HepG2 (cell line): Measurements from ENCODE around the gene MYH9. TPM values are rescaled to one million over a fixed set of nuclear protein-coding genes. Genes with fewer than 3 reads are reported as not detected.

Experiments used
- BRD4 ChIP-seq: sonication (generic); formaldehyde crosslinking; IDR thresholded peaks from 2 replicates; pipeline ENCODE4 v1.4.0; 2020; ENCODE audit warnings: missing genetic modification reagents
- ESRRA ChIP-seq: sonication (generic); formaldehyde crosslinking; IDR thresholded peaks from 2 replicates; pipeline ENCODE4 v1.5.1; 2020; ENCODE audit warnings: mild to moderate bottlenecking, low read depth, missing genetic modification reagents
- FOXO1 ChIP-seq: sonication (generic); formaldehyde crosslinking; IDR thresholded peaks from 2 replicates; pipeline ENCODE4 v1.4.0; 2020; ENCODE audit warnings: missing genetic modification reagents
- NCOA1 ChIP-seq: sonication (generic); formaldehyde crosslinking; IDR thresholded peaks from 2 replicates; pipeline ENCODE4 v1.9.0; 2021; ENCODE audit warnings: missing genetic modification reagents
- NR2F2 ChIP-seq: IDR thresholded peaks from 2 replicates; pipeline ENCODE4 v1.6.1; 2012; ENCODE audit warnings: low read depth, inconsistent platforms, borderline replicate concordance
- POLR2A ChIP-seq, 2 experiments: IDR thresholded peaks; 2 replicates each; pipeline ENCODE4 v1.6.1; 2011; ENCODE audit warnings: low read depth in 2 of 2, low read length in 2 of 2, mild to moderate bottlenecking in 1 of 2, moderate library complexity in 1 of 2; ENCODE audit not compliant: insufficient read depth in 1 of 2
- RFXAP ChIP-seq: sonication (generic); formaldehyde crosslinking; IDR thresholded peaks from 2 replicates; pipeline ENCODE4 v1.4.0; 2020; ENCODE audit warnings: missing genetic modification reagents, borderline replicate concordance
- RXRA ChIP-seq: sonication (generic); formaldehyde crosslinking; IDR thresholded peaks from 2 replicates; pipeline ENCODE4 v1.5.1; 2020; ENCODE audit warnings: missing genetic modification reagents
- ZFP41 ChIP-seq: sonication (generic); formaldehyde crosslinking; IDR thresholded peaks from 2 replicates; pipeline ENCODE4 v1.4.0; 2020; ENCODE audit warnings: mild to moderate bottlenecking, missing genetic modification reagents, borderline replicate concordance
- polyA plus RNA-seq, 8 experiments: library from polyadenylated mRNA; depleted of rRNA in 3 of 8; stranded (reverse) in 7 of 8; unstranded in 1 of 8; fragments of >200 nt; fragmentation: Illumina TruSeq in 4 of 8; extraction: Trizol in 4 of 8; gene quantifications; 2 replicates each; pipeline versions ENCODE4 v1.2.1 to v1.2.3, GENCODE V29; 2011 to 2016; ENCODE audit warnings: low read depth in 4 of 8, missing spikeins in 1 of 8, mixed read lengths in 1 of 8; ENCODE audit not compliant: insufficient read depth in 1 of 8
- total RNA-seq, 5 experiments: library from RNA; depleted of rRNA; stranded (reverse); fragments of >200 nt; fragmentation: Illumina TruSeq; extraction: Trizol; gene quantifications; 2 replicates each; pipeline ENCODE4 v1.2.3, GENCODE V29; 2016; ENCODE audit warnings: low read depth in 1 of 5
- TF ChIP-seq, protein P1 (sequence below), 2 experiments: sonication (generic) in 1 of 2; formaldehyde crosslinking in 1 of 2; IDR thresholded peaks; 2 replicates each; pipeline versions ENCODE4 v1.4.0 to v1.6.1; 2016 to 2020; ENCODE audit warnings: borderline replicate concordance in 1 of 2, low read depth in 1 of 2, mild to moderate bottlenecking in 1 of 2, missing genetic modification reagents in 1 of 2
- TF ChIP-seq, protein P2 (sequence below): IDR thresholded peaks from 2 replicates; pipeline ENCODE4 v1.6.1; 2016; ENCODE audit warnings: missing compliant biosample characterization, missing genetic modification reagents, borderline replicate concordance
- TF ChIP-seq, protein P3 (sequence below): sonication (generic); formaldehyde crosslinking; IDR thresholded peaks from 2 replicates; pipeline ENCODE4 v1.4.0; 2020; ENCODE audit warnings: missing genetic modification reagents, mild to moderate bottlenecking, borderline replicate concordance
- TF ChIP-seq, protein P4 (sequence below): sonication (generic); formaldehyde crosslinking; IDR thresholded peaks from 2 replicates; pipeline ENCODE4 v1.8.1; 2022; ENCODE audit warnings: low read depth, mild to moderate bottlenecking, missing genetic modification reagents
- TF ChIP-seq, protein P5 (sequence below): sonication (generic); formaldehyde crosslinking; IDR thresholded peaks from 2 replicates; pipeline ENCODE4 v1.4.0; 2020; ENCODE audit warnings: mild to moderate bottlenecking, missing genetic modification reagents

Gene MYH9
- total and polyA plus RNA-seq, 2 of the 13 experiments (the other 11 are each of a cell fraction or from before 2014, with no cell fraction given), result 50.7 to 98.5 TPM

DNA sequence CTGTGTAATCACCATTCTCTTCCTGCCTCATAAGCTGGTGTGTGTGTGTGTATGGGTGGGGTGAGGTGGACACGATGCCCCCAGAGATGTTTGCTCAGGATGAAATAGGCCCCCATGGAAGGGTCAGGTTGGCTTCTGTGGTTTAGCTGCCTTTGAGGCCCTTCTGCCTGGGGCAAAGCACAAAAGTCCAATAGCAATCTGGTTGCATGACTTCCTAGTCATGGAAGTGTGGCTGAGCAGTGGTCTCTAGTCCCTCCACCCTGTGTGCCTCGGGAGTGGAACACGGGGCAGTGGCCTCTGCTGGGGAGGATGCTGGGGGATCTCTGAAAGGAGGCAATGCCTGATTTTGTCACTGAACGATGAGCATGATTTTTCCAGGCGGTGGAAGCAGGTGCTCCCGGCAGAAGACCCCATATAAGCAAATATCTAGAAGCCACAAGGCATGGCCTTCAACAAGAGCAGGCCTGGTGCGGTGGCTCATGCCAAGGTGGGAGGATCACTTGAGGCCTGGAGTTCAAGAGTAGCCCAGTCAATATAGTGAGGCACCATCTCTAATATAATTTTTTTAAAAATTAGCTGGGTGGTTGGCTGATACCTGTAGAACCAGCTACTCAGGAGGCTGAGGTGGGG is 135.7 kb downstream of the MYH9 start (continued):
- TF ChIP-seq, protein P1, sequence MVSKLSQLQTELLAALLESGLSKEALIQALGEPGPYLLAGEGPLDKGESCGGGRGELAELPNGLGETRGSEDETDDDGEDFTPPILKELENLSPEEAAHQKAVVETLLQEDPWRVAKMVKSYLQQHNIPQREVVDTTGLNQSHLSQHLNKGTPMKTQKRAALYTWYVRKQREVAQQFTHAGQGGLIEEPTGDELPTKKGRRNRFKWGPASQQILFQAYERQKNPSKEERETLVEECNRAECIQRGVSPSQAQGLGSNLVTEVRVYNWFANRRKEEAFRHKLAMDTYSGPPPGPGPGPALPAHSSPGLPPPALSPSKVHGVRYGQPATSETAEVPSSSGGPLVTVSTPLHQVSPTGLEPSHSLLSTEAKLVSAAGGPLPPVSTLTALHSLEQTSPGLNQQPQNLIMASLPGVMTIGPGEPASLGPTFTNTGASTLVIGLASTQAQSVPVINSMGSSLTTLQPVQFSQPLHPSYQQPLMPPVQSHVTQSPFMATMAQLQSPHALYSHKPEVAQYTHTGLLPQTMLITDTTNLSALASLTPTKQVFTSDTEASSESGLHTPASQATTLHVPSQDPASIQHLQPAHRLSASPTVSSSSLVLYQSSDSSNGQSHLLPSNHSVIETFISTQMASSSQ (IDR thresholded peaks at IDR 0.05; ENCODE audit: low read depth), result peak; percentile 72
- TF ChIP-seq, protein P1 (CRISPR knock-in tag; IDR thresholded peaks at IDR 0.05; ENCODE audit: borderline replicate concordance), result peak; percentile 76; the same call in 1 of the 2 replicates
- TF ChIP-seq, protein P2, sequence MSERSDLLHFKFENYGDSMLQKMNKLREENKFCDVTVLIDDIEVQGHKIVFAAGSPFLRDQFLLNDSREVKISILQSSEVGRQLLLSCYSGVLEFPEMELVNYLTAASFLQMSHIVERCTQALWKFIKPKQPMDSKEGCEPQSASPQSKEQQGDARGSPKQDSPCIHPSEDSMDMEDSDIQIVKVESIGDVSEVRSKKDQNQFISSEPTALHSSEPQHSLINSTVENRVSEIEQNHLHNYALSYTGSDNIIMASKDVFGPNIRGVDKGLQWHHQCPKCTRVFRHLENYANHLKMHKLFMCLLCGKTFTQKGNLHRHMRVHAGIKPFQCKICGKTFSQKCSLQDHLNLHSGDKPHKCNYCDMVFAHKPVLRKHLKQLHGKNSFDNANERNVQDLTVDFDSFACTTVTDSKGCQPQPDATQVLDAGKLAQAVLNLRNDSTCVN (CRISPR knock-in tag), result 0 out of 2 replicates have a peak, but pooled peaks have one; percentile 28
- peak; percentile 62; the same call in 1 of the 2 replicates for TF ChIP-seq ESRRA (CRISPR knock-in tag)
- TF ChIP-seq, protein P3, sequence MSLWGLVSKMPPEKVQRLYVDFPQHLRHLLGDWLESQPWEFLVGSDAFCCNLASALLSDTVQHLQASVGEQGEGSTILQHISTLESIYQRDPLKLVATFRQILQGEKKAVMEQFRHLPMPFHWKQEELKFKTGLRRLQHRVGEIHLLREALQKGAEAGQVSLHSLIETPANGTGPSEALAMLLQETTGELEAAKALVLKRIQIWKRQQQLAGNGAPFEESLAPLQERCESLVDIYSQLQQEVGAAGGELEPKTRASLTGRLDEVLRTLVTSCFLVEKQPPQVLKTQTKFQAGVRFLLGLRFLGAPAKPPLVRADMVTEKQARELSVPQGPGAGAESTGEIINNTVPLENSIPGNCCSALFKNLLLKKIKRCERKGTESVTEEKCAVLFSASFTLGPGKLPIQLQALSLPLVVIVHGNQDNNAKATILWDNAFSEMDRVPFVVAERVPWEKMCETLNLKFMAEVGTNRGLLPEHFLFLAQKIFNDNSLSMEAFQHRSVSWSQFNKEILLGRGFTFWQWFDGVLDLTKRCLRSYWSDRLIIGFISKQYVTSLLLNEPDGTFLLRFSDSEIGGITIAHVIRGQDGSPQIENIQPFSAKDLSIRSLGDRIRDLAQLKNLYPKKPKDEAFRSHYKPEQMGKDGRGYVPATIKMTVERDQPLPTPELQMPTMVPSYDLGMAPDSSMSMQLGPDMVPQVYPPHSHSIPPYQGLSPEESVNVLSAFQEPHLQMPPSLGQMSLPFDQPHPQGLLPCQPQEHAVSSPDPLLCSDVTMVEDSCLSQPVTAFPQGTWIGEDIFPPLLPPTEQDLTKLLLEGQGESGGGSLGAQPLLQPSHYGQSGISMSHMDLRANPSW (CRISPR knock-in tag), result peak; percentile 65; the same call in 1 of the 2 replicates
- TF ChIP-seq RFXAP (CRISPR knock-in tag), result peak; percentile 79; the same call in 1 of the 2 replicates
- peak; percentile 56 for TF ChIP-seq NR2F2
- TF ChIP-seq, protein P4, sequence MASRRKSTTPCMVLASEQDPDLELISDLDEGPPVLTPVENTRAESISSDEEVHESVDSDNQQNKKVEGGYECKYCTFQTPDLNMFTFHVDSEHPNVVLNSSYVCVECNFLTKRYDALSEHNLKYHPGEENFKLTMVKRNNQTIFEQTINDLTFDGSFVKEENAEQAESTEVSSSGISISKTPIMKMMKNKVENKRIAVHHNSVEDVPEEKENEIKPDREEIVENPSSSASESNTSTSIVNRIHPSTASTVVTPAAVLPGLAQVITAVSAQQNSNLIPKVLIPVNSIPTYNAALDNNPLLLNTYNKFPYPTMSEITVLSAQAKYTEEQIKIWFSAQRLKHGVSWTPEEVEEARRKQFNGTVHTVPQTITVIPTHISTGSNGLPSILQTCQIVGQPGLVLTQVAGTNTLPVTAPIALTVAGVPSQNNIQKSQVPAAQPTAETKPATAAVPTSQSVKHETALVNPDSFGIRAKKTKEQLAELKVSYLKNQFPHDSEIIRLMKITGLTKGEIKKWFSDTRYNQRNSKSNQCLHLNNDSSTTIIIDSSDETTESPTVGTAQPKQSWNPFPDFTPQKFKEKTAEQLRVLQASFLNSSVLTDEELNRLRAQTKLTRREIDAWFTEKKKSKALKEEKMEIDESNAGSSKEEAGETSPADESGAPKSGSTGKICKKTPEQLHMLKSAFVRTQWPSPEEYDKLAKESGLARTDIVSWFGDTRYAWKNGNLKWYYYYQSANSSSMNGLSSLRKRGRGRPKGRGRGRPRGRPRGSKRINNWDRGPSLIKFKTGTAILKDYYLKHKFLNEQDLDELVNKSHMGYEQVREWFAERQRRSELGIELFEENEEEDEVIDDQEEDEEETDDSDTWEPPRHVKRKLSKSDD (CRISPR knock-in tag), result peak; percentile 72; the same call in 1 of the 2 replicates
- peak; percentile 82; the same call in 1 of the 2 replicates for TF ChIP-seq FOXO1 (CRISPR knock-in tag)
- TF ChIP-seq, protein P5, sequence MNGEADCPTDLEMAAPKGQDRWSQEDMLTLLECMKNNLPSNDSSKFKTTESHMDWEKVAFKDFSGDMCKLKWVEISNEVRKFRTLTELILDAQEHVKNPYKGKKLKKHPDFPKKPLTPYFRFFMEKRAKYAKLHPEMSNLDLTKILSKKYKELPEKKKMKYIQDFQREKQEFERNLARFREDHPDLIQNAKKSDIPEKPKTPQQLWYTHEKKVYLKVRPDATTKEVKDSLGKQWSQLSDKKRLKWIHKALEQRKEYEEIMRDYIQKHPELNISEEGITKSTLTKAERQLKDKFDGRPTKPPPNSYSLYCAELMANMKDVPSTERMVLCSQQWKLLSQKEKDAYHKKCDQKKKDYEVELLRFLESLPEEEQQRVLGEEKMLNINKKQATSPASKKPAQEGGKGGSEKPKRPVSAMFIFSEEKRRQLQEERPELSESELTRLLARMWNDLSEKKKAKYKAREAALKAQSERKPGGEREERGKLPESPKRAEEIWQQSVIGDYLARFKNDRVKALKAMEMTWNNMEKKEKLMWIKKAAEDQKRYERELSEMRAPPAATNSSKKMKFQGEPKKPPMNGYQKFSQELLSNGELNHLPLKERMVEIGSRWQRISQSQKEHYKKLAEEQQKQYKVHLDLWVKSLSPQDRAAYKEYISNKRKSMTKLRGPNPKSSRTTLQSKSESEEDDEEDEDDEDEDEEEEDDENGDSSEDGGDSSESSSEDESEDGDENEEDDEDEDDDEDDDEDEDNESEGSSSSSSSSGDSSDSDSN (CRISPR knock-in tag), result peak; percentile 69
- peak; percentile 93; the same call in 1 of the 2 replicates for TF ChIP-seq BRD4 (CRISPR knock-in tag)
- peak; percentile 44; the same call in 1 of the 2 replicates for TF ChIP-seq NCOA1 (CRISPR knock-in tag)
- TF ChIP-seq RXRA (CRISPR knock-in tag), result peak; percentile 82
- TF ChIP-seq POLR2A (IDR thresholded peaks at IDR 0.05; ENCODE audit: insufficient read depth in 1 of 2, low read depth in 2 of 2, low read length in 2 of 2), result peak; percentile 53 to 55; a peak in 3 of 4 replicates
- peak; percentile 38; the same call in 1 of the 2 replicates for TF ChIP-seq ZFP41
